ENCODE data around the gene PPP1R37. TPM values are rescaled to one million over a fixed set of nuclear protein-coding genes. Genes with fewer than 3 reads are reported as not detected.

PPP1R37 gene
- polyA plus RNA-seq, 1 experiment = 16.1 TPM

DNA sequence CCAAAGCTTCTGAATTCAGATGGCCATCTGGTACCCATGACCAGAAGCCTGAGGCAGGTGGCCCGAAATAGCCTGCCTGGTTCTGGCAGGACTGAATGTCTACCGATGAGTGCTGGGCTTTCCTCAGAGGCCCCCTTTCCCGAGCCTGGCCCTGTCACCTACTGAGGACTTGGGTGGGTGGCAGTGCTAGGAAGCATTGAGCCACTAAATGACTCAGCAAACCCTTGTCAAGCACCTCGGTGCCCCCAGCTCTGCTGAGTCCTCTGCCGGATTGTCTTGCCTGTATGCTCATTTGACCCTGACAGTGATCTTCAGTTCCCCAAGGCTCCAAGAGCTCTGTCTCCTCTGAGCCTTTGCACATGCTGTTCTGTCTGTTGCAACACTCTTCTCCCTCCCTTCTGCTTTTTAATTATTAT is 17.9 kb downstream of the PPP1R37 start:
- TF ChIP-seq, protein P1, sequence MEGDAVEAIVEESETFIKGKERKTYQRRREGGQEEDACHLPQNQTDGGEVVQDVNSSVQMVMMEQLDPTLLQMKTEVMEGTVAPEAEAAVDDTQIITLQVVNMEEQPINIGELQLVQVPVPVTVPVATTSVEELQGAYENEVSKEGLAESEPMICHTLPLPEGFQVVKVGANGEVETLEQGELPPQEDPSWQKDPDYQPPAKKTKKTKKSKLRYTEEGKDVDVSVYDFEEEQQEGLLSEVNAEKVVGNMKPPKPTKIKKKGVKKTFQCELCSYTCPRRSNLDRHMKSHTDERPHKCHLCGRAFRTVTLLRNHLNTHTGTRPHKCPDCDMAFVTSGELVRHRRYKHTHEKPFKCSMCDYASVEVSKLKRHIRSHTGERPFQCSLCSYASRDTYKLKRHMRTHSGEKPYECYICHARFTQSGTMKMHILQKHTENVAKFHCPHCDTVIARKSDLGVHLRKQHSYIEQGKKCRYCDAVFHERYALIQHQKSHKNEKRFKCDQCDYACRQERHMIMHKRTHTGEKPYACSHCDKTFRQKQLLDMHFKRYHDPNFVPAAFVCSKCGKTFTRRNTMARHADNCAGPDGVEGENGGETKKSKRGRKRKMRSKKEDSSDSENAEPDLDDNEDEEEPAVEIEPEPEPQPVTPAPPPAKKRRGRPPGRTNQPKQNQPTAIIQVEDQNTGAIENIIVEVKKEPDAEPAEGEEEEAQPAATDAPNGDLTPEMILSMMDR (IDR thresholded peaks at IDR 0.05; ENCODE audit: insufficient read depth, low read depth, low read length) = no peak
- ChIA-PET POLR2A (no interaction called here), CTCF (interaction anchor here (1.0 to 2.0 kb wide), 3 partner anchors 14 to 51 kb away, joined by 3 to 6 read pairs (median 4); no protein-coding TSS in a partner anchor)
- no peak overlapping the region for H3K4me3 ChIP-seq (ENCODE audit: low read depth, low read length)
- H3K36me3 ChIP-seq (ENCODE audit: control insufficient read depth, insufficient read depth, low read length) = no peaks in the 10 kb centered on the region
- H3K27me3 ChIP-seq (ENCODE audit: control insufficient read depth, insufficient read depth, low read length) = no peaks in the 10 kb centered on the region
- no peak for DNase-seq (ENCODE audit: low read depth)

DNA sequence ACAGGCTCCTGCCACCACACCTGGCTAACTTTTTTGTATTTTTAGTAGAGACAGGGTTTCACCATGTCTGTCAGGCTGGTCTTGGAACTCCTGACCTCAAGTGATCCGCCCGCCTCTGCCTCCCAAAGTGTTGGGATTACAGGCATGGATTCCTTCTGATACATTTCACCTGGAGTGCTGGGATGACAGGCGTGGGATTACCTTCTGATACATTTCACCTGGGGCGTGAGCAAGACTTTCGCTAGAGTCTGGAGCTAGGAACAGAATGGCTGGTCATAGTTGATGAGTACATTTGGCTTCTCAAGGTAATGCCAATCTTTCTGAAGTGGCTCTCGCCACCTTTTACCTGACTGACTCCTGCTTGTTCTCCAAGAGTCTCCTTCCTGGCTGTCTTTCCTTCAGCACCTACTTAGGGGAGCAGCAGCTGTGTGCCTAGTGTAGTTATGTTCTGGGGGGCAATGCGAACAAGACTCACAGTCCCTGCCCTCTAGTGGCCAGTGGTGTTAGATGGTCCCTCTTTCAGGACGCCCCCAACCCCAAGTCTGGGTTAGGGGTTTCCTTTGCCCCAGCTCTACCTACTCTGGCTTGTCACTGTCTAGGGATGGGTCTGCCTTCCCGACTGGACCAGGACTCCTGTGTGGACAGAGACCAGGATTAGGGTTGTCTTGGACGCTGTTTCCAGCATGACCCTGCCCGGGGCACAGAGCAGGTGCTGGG is 19.3 kb downstream of the PPP1R37 start:
- DNase-seq (ENCODE audit: low read depth) = no peak
- no peaks in the 10 kb centered on the region for H3K27me3 ChIP-seq (ENCODE audit: control insufficient read depth, insufficient read depth, low read length)
- TF ChIP-seq, protein P1 (IDR thresholded peaks at IDR 0.05; ENCODE audit: insufficient read depth, low read depth, low read length) = no peak
- POLR2A ChIA-PET = no interaction called here
- CTCF ChIA-PET = interaction anchor here (2.9 kb wide), 1 partner anchor 13 kb away, joined by 18 read pairs; no protein-coding TSS in a partner anchor
- H3K4me3 ChIP-seq (ENCODE audit: low read depth, low read length) = no peak overlapping the region
- H3K36me3 ChIP-seq (ENCODE audit: control insufficient read depth, insufficient read depth, low read length) = no peaks in the 10 kb centered on the region

DNA sequence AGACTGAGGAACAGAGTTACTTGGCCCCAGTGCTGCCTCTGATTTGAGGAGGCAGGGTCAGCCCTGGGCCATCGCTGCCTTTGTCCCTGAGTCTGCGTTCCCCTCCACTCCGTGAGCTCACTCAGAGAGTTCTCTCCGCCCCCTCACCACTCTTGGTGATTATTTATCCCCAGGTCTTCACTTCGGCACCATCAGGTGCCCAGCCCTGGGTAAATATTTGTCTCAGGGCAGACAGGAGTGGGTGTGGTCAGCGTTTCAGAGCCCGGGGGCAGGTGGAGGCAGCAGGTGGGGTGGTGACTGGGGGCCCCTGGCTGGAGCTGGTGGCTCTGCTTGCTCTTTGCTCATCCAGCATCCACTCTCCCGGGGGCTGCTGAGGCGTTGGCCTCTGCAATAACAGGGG is 20.6 kb downstream of the PPP1R37 start:
- ChIA-PET POLR2A (no interaction called here), CTCF (interaction anchor here (1.2 to 2.9 kb wide), 2 partner anchors 11 to 17 kb away, joined by 3 to 18 read pairs; no protein-coding TSS in a partner anchor)
- DNase-seq (ENCODE audit: low read depth) = no peak
- Histone ChIP-seq H3K27me3 (ENCODE audit: control insufficient read depth, insufficient read depth, low read length) (no peaks in the 10 kb centered on the region), H3K4me3 (ENCODE audit: low read depth, low read length) (no peak overlapping the region), H3K36me3 (ENCODE audit: control insufficient read depth, insufficient read depth, low read length) (no peaks in the 10 kb centered on the region)
- TF ChIP-seq, protein P1 (IDR thresholded peaks at IDR 0.05; ENCODE audit: insufficient read depth, low read depth, low read length) = no peak

DNA sequence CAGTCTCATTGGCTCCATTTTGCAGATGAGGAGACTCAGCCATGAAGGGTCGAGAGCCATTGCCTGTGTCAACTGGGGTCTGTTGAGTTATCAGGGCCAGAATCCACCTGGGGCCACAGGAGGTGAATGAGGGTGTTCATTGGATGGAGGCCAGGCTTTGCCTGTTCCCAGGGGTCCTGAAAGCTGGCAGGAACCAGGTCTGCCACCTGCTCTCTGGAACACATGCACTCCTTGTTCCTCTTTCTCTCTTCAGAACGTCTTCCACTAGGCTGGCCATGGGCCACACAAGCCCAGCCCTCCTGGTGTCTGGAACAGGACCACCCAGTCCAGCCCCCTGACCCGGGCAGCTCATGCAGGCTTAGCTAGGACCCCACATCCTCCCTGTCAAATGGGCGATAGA is 21.1 kb downstream of the PPP1R37 start:
- POLR2A ChIA-PET = no interaction called here
- Histone ChIP-seq H3K27me3 (ENCODE audit: control insufficient read depth, insufficient read depth, low read length) (no peaks in the 10 kb centered on the region), H3K36me3 (ENCODE audit: control insufficient read depth, insufficient read depth, low read length) (no peaks in the 10 kb centered on the region), H3K4me3 (ENCODE audit: low read depth, low read length) (no peak overlapping the region)
- no peak for DNase-seq (ENCODE audit: low read depth)
- TF ChIP-seq, protein P1 (IDR thresholded peaks at IDR 0.05; ENCODE audit: insufficient read depth, low read depth, low read length) = no peak
- CTCF ChIA-PET = interaction anchor here (1.2 to 2.9 kb wide), 2 partner anchors 11 to 16 kb away, joined by 3 to 18 read pairs; no protein-coding TSS in a partner anchor

DNA sequence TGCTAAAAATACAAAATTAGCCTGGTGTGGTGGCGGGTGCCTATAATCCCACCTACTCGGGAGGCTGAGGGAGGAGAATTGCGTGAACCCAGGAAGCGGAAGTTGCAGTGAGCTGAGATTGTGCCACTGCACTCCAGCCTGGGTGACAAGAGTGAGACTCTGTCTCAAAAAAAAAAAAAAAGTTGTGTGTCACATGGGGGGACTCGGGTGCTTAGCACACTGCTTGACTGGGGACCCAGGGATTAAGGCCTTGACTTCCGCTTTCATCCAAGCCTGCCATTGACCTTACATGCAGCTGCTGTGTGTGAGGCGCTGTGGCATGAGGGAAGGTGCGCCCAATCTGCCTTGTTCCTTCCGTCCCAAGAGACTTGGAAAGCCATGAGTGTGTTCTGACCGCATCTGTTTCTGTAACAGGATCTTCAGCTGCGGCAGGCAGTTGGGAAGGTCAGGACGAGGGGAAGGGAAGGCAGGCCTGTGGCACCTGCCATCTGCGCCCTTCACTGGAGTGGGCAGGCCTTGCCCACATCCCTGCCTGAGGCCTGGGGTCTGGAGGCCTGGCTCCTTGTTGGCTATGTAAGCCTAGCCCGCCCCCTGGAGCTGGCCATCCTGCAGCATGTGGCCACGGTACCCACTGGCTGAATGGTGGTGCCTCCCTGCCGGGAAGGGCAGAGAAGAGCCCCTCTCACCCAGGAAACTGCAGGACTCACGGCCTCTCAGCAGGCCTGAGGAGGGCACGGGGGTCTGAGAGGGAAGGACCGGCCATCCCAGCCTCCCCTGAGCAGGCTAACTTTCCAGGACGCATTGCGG is 23.0 kb downstream of the PPP1R37 start:
- TF ChIP-seq, protein P1 (IDR thresholded peaks at IDR 0.05; ENCODE audit: insufficient read depth, low read depth, low read length) = no peak
- ChIA-PET CTCF (no interaction called here), POLR2A (no interaction called here)
- no peak overlapping the region for H3K4me3 ChIP-seq (ENCODE audit: low read depth, low read length)
- no peaks in the 10 kb centered on the region for H3K36me3 ChIP-seq (ENCODE audit: control insufficient read depth, insufficient read depth, low read length)
- no peak for DNase-seq (ENCODE audit: low read depth)
- H3K27me3 ChIP-seq (ENCODE audit: control insufficient read depth, insufficient read depth, low read length) = no peaks in the 10 kb centered on the region

Measured in BJ (cell line).